HG03457 (cell line): ENCODE measurements around the gene CRTC2.
"Not testable (repeated sequence)": the region's sequence is repeated elsewhere in the genome, so short reads cannot be mapped to it uniquely, and the experiment has no call there.

Source experiments
- ATAC-seq: cut with Tn5 transposase; IDR thresholded peaks from one replicate; pipeline ENCODE4 v1.9.1; 2021; ENCODE audit warnings: moderate number of reproducible peaks; ENCODE audit not compliant: unreplicated experiment

CRTC2 gene

GRCh38 chr1:153929981-153930948 lies 28.1 kb downstream of the CRTC2 start:
- no peak for ATAC-seq

- ATAC-seq, result no peak
Observed at GRCh38 chr1:153929426-153929825, 29.0 kb downstream of the CRTC2 start.

- no peak for ATAC-seq
Observed at GRCh38 chr1:153928791-153929341, 29.5 kb downstream of the CRTC2 start.

- no peak for ATAC-seq
Observed at GRCh38 chr1:153928245-153928644, 30.2 kb downstream of the CRTC2 start.

GRCh38 chr1:153926405-153926804 lies 32.0 kb downstream of the CRTC2 start:
- no peak for ATAC-seq

GRCh38 chr1:153922972-153923925 lies 35.2 kb downstream of the CRTC2 start, which contains the start of gene GATAD2B:
GATAD2B (minus strand) TSS chr1:153922972; CDS start chr1:153828347, 94,625 bp downstream.
- peak; percentile 89 for ATAC-seq

GRCh38 chr1:153922076-153922971 lies 36.1 kb downstream of the CRTC2 start:
- ATAC-seq, result peak; percentile 10

GRCh38 chr1:153921803-153922075 lies 36.7 kb downstream of the CRTC2 start:
- ATAC-seq, result no peak

GRCh38 chr1:153921080-153921802 lies 37.2 kb downstream of the CRTC2 start:
- no peak for ATAC-seq

- no peak for ATAC-seq
Observed at GRCh38 chr1:153919876-153920852, 38.2 kb downstream of the CRTC2 start.

GRCh38 chr1:153916297-153916696 lies 42.1 kb downstream of the CRTC2 start:
- no peak for ATAC-seq

GRCh38 chr1:153912349-153912748 lies 46.1 kb downstream of the CRTC2 start:
- ATAC-seq, result no peak

- not testable (repeated sequence) for ATAC-seq
Observed at GRCh38 chr1:153910560-153910959, 47.9 kb downstream of the CRTC2 start.

GRCh38 chr1:153908071-153908470 lies 50.3 kb downstream of the CRTC2 start:
- ATAC-seq, result no peak

- no peak for ATAC-seq
Observed at GRCh38 chr1:153907134-153907533, 51.3 kb downstream of the CRTC2 start.

GRCh38 chr1:153906396-153906795 lies 52.0 kb downstream of the CRTC2 start:
- no peak for ATAC-seq

- ATAC-seq, result not testable (repeated sequence)
Observed at GRCh38 chr1:153905908-153906307, 52.5 kb downstream of the CRTC2 start.

- ATAC-seq, result no peak
Observed at GRCh38 chr1:153903841-153904455, 54.5 kb downstream of the CRTC2 start.
